KOPT-K1 (cell line): ENCODE results near the gene SEPHS2.
"Not testable (repeated sequence)": the region's sequence is repeated elsewhere in the genome, so short reads cannot be mapped to it uniquely, and the experiment has no call there.

ENCODE experiments used
- H3K27ac ChIP-seq: fragments of 200-600 bp; sonication (generic); 2 replicates; pipeline ENCODE4 v1.5.1; 2016; ENCODE audit warnings: antibody characterized with exemption, mild to moderate bottlenecking, low read depth, low read length; ENCODE audit not compliant: poor library complexity, severe bottlenecking
- H3K36me3 ChIP-seq: fragments of 200-600 bp; sonication (generic); 2 replicates; pipeline ENCODE4 v1.5.1; 2017; ENCODE audit warnings: antibody characterized with exemption, mild to moderate bottlenecking, low read length, moderate library complexity; ENCODE audit not compliant: insufficient read depth
- H3K9me3 ChIP-seq: fragments of 200-600 bp; sonication (generic); 2 replicates; pipeline ENCODE4 v1.5.1; 2017; ENCODE audit warnings: antibody characterized with exemption, low read length, mild to moderate bottlenecking; ENCODE audit not compliant: insufficient read depth, poor library complexity, severe bottlenecking

Gene SEPHS2

GRCh38 chr16:30445408-30446202 lies at the start of gene SEPHS2:
SEPHS2 (minus strand) TSS chr16:30445874; CDS start chr16:30445727, 147 bp downstream.
- Histone ChIP-seq H3K27ac (peak within 1 kb of the TSS; percentile 80), H3K9me3 (no peaks in the 10 kb centered on the region), H3K36me3 (peaks cover 23% of the 10 kb centered on the region)

- no peaks in the 10 kb centered on the region for H3K9me3 ChIP-seq
- peaks cover 91% of the 10 kb centered on the region for H3K36me3 ChIP-seq
- H3K27ac ChIP-seq = no peak overlapping the region
Observed at GRCh38 chr16:30494709-30495108, 49.0 kb upstream of the SEPHS2 start.

DNA sequence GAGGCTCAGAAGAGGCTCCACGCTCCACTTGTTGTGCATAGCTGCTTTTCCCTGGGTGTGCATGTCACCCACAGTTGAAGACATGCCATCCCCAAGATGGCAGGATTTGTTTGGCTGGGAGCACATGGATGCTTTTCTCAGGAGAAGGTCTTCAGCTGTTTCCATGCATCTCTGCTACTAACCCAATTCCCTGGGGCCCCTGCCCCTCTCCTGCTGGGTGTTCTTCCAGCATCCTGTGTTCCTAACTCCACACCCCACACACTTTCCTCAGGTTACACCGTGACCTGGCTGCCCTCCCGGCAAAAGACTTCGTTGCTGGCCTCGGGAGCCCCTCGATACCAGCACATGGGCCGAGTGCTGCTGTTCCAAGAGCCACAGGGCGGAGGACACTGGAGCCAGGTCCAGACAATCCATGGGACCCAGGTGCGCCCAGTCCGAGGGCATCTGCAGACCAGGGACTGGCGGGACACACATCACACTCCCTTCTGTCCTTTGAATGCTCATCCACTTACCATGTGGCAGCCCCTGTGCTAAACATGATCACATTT lies 48.3 kb upstream of the SEPHS2 start:
- no peaks in the 10 kb centered on the region for H3K9me3 ChIP-seq
- H3K27ac ChIP-seq = no peak overlapping the region
- H3K36me3 ChIP-seq = peaks cover 93% of the 10 kb centered on the region

- Histone ChIP-seq H3K27ac (no peak overlapping the region), H3K9me3 (no peaks in the 10 kb centered on the region), H3K36me3 (peaks cover 93% of the 10 kb centered on the region)
Observed at GRCh38 chr16:30491744-30492308, 46.2 kb upstream of the SEPHS2 start.

DNA sequence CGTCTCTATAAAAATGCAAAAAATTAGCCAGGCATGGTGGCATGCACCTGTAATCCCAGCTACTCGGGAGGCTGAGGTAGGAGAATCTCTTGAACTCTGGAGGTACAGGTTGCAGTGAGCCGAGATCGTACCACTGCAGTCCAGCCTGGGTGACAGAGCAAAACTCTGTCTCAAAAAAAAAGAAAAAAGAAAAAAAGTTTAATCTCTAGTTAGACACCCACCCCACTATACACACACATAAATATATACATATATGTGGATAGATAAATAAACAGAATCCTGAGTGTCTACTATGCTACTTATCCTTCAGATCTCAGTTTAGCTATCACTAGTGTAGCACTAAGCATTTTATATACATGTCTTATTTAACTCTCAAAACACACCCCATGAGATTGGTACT lies 45.6 kb upstream of the SEPHS2 start:
- Histone ChIP-seq H3K27ac (no peak overlapping the region), H3K36me3 (peaks cover 93% of the 10 kb centered on the region), H3K9me3 (no peaks in the 10 kb centered on the region)

- Histone ChIP-seq H3K36me3 (peaks cover 93% of the 10 kb centered on the region), H3K9me3 (no peaks in the 10 kb centered on the region), H3K27ac (no peak overlapping the region)
Observed at GRCh38 chr16:30490210-30490609, 44.5 kb upstream of the SEPHS2 start.

GRCh38 chr16:30488764-30489605 lies 43.3 kb upstream of the SEPHS2 start:
- H3K36me3 ChIP-seq = peaks cover 93% of the 10 kb centered on the region
- no peaks in the 10 kb centered on the region for H3K9me3 ChIP-seq
- H3K27ac ChIP-seq = no peak overlapping the region

- peaks cover 100% of the 10 kb centered on the region for H3K36me3 ChIP-seq
- no peak overlapping the region for H3K27ac ChIP-seq
- no peaks in the 10 kb centered on the region for H3K9me3 ChIP-seq
Observed at GRCh38 chr16:30485818-30486436, 40.3 kb upstream of the SEPHS2 start.

GRCh38 chr16:30484887-30485286 lies 39.2 kb upstream of the SEPHS2 start:
- peaks cover 100% of the 10 kb centered on the region for H3K36me3 ChIP-seq
- H3K9me3 ChIP-seq = no peaks in the 10 kb centered on the region
- no peak overlapping the region for H3K27ac ChIP-seq

DNA sequence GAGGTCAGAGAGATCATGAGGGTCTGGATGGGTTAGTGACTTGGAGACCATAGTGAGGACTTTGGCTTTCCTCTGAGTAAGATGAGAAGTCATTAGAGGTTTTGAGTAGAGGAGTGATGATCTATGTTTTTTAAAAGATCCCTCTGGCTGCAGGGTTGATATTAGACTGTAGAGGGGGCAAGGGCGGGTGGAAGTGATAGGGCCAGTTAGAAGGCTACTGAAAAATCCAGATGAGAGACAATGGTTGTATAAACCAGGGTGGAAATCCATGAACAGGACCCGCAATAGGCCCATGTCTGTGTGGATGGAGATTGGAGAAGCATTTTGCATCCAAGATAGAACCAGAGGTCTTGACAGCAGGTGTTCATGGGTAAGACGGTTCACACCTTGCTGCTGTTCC lies 36.7 kb upstream of the SEPHS2 start:
- H3K9me3 ChIP-seq = no peaks in the 10 kb centered on the region
- peaks cover 91% of the 10 kb centered on the region for H3K36me3 ChIP-seq

DNA sequence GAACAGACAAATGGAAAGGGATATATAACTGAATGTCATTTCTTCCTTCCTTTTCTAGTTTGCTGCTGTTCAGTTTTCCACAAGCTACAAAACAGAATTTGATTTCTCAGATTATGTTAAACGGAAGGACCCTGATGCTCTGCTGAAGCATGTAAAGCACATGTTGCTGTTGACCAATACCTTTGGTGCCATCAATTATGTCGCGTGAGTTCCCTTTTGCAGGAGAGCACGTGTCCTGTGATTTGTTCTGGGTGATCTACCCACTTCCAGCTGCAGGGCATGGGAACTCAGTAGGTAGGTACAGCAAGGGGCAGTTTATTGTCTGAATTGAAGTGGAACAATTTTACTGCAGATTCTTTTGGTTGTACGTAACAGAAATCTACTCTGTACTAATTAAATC lies 35.7 kb upstream of the SEPHS2 start:
- H3K27ac ChIP-seq = no peak overlapping the region

More for the DNA sequence above, 36.7 kb upstream of the SEPHS2 start:
- H3K27ac ChIP-seq = no peak overlapping the region

DNA sequence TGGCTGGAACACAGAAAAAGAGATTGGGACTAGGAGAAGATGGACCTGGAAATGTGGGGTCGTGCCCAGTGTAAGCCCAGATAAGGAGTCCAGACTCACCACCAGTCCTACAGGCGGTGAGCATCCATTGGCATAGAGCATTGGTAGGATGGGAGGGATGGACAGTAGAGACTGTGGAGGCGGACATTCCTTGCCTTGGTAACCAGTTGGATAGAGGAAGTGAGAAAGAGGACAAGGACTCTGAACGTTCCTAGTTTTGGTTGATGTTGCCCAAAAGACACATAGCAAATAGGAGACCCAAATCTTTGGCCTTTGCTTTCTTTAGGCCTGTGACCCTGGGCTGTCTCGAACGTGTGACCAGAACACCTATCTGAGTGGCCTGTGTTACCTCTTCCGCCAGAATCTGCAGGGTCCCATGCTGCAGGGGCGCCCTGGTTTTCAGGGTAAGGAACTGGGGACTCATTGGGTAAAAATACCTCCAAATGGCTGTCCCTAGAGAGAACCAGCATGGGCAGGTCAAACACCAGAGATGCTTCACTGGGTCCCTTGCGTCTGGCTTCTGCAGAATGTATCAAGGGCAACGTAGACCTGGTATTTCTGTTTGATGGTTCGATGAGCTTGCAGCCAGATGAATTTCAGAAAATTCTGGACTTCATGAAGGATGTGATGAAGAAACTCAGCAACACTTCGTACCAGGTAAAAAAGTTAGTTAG lies 33.2 kb upstream of the SEPHS2 start:
- no peak overlapping the region for H3K27ac ChIP-seq
- peaks cover 89% of the 10 kb centered on the region for H3K36me3 ChIP-seq
- H3K9me3 ChIP-seq = no peaks in the 10 kb centered on the region

More for the DNA sequence above, 35.7 kb upstream of the SEPHS2 start:
- Histone ChIP-seq H3K9me3 (no peaks in the 10 kb centered on the region), H3K36me3 (peaks cover 90% of the 10 kb centered on the region)

DNA sequence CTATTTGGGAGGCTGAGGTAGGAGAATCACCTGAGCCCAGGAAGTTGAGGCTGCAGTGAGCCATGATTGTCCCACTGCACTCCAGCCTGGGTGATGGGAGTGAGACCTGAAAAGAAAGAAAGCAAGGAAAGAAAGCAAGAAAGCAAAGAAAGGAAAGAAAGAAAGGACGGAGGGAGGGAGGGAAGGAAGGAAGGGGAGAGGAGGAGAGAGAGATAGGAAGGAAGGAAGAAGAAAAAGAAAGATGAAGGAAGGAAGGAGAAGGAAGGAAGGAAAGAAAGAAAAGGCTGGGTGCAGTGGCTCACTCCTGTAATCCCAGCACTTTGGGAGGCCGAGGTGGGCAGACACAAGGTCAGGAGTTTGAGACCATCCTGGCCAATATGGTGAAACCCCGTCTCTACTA lies 32.1 kb upstream of the SEPHS2 start:
- not testable (repeated sequence) for H3K9me3 ChIP-seq, H3K27ac ChIP-seq
- H3K36me3 ChIP-seq = peaks cover 78% of the 10 kb centered on the region

DNA sequence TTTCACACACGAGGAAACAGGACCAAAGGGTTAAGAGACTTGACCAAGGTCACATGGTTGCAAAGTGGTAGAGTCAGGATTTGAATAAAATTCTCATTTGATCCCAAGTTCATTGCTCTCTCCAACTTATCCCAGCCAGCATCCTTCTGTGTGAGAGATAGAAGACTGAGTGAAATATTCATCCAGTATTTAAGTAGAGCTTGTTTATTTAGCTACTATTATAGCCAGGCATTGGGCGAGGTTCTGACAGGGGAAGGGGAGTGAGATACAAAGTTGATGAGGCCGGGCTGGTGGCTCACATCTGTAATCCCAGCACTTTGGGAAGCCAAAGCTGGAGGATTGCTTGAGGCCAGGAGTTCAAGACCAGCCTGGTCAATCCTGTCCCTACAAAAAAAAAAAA lies 31.3 kb upstream of the SEPHS2 start:
- Histone ChIP-seq H3K36me3 (peaks cover 70% of the 10 kb centered on the region), H3K27ac (no peak overlapping the region), H3K9me3 (no peaks in the 10 kb centered on the region)
